ENCODE data around the gene DMGDH. TPM values are rescaled to one million over a fixed set of nuclear protein-coding genes. Genes with fewer than 3 reads are reported as not detected.

The DMGDH gene
- total and polyA plus RNA-seq, 2 donors (not counting 3 experiments of a cell fraction or from before 2014, with no cell fraction given) = 0.11 TPM; not detected in 1

- Histone ChIP-seq H3K27me3 (ENCODE audit: control insufficient read depth in 2 of 2, insufficient read depth in 2 of 2, low read length in 2 of 2) (no peaks in the 10 kb centered on the region), H3K4me1 (ENCODE audit: control insufficient read depth, extremely low read depth, insufficient read depth, low read length) (no peaks in the 10 kb centered on the region), H3K9me1 (replicated peaks; ENCODE audit: control insufficient read depth, extremely low read depth, insufficient read depth, low read length) (no peaks in the 10 kb centered on the region), H3K4me2 (ENCODE audit: insufficient read depth, low read length) (no peak overlapping the region), H3K36me3 (ENCODE audit: control insufficient read depth in 2 of 2, extremely low read depth in 1 of 2, insufficient read depth in 2 of 2, low read length in 2 of 2) (no peaks in the 10 kb centered on the region), H3K4me3 (replicated peaks in 1 of 3; ENCODE audit: insufficient read depth in 1 of 3, low read depth in 1 of 3, low read length in 3 of 3) (no peak overlapping the region), H2AFZ (ENCODE audit: low read depth, low read length) (no peak overlapping the region), H3K79me2 (ENCODE audit: control insufficient read depth, insufficient read depth, low read length) (no peaks in the 10 kb centered on the region), H3K9me3 (replicated peaks; ENCODE audit: control insufficient read depth, insufficient read depth, low read length) (no peaks in the 10 kb centered on the region), H4K20me1 (replicated peaks; ENCODE audit: control insufficient read depth, extremely low read depth, insufficient read depth, low read length) (no peaks in the 10 kb centered on the region), H3K9ac (replicated peaks; ENCODE audit: extremely low read depth, insufficient read depth, low read length) (no peak overlapping the region), H3K27ac (ENCODE audit: insufficient read depth, low read depth, low read length) (no peak overlapping the region)
- BruUV-seq (replicated peaks) = no TSS peak
- TF ChIP-seq MAX (IDR thresholded peaks at IDR 0.05; ENCODE audit: insufficient read depth, insufficient read length) (no peak), FOS (IDR thresholded peaks at IDR 0.05; ENCODE audit: borderline replicate concordance, insufficient read depth, low read length) (no peak), POLR2AphosphoS5 (IDR thresholded peaks at IDR 0.05; ENCODE audit: insufficient read depth, low read depth, low read length) (no peak), JUN (IDR thresholded peaks at IDR 0.05; ENCODE audit: borderline replicate concordance, insufficient read depth, insufficient read length, low read depth) (no peak), POLR2A (IDR thresholded peaks at IDR 0.05; ENCODE audit: low read depth, low read length) (no peak), EZH2 (IDR thresholded peaks at IDR 0.05; ENCODE audit: borderline replicate concordance, low read depth, low read length, severe bottlenecking) (no peak), GATA2 (IDR thresholded peaks at IDR 0.05; ENCODE audit: insufficient read depth, insufficient read length, low read depth, low read length) (no peak), CTCF (IDR thresholded peaks at IDR 0.05; ENCODE audit: extremely low read depth in 1 of 2, insufficient read depth in 1 of 2, low read depth in 1 of 2, low read length in 2 of 2) (no peak), MYC (IDR thresholded peaks at IDR 0.05; ENCODE audit: low read depth, low read length) (no peak)
- DNase-seq (ENCODE audit: low read depth, low spot score) (no peak), FAIRE-seq (no peak)
- CTCF ChIA-PET = interaction anchor here (0.9 kb wide), 1 partner anchor 178 kb away, joined by 3 read pairs; no protein-coding TSS in a partner anchor
- intact Hi-C loops (cut with micrococcal nuclease) (no loop called here), dilution Hi-C loops (cut with MboI; ENCODE audit: extremely low pct_ligation_motif_present, low sequenced_read_pairs) (no loop called here)
- POLR2A ChIA-PET = no interaction called here
These were observed 8.3 kb upstream of the DMGDH start for GRCh38 chr5:79077680-79078365.
